Epithelial cell of prostate (primary cell): ENCODE results near the gene EFCAB3.
"Not testable (repeated sequence)": the region's sequence is repeated elsewhere in the genome, so short reads cannot be mapped to it uniquely, and the experiment has no call there.

ENCODE experiments used
- DNase-seq: peaks from one replicate; pipeline ENCODE4 v3.0.0-alpha.2; 2011; ENCODE audit warnings: low read depth, low spot score
- H3K27ac ChIP-seq: fragments of 450-650 bp; 2 replicates; pipeline ENCODE4 v1.5.1; 2017; ENCODE audit warnings: mild to moderate bottlenecking

The EFCAB3 gene

DNA sequence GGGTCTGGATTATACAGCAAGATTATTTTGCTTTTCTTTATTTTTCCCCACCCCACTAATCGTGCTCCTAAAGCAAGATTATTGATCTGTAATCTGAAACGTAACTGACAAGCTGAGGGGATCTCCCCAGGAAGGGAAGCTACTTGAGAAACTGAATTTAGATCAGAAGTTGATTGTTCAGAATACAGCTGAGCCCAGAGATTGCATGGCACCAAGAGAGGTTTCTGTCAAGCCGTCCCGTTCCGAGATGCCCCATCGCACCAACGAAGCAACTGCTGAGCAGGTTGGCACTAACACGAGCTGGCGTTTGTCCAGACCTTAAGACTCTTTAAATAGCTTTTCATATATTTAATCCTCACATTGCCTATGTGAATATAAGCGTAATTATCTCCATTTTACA is 78.1 kb downstream of the EFCAB3 start:
- H3K27ac ChIP-seq, DNase-seq: not testable (repeated sequence)

DNA sequence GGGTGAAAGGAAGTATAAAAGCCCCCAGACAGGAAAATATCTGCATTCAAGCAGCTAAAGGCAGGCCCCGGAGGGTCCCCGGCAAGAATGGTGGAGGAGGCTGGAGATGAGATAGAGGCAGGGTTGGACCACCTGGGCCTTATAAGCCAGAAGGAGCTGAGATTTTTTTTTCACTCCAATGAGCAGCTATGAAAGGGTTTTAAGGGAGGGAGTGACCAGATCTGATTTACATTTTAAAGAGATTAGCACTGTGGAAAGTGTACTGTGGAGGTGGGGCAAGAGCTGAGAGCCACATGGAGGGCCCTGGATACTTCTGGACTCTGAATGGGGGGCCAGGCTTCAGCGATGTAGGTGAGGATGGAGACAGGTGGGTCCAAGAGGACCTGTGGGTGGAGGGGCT is 84.1 kb downstream of the EFCAB3 start:
- DNase-seq, H3K27ac ChIP-seq: not testable (repeated sequence)

DNA sequence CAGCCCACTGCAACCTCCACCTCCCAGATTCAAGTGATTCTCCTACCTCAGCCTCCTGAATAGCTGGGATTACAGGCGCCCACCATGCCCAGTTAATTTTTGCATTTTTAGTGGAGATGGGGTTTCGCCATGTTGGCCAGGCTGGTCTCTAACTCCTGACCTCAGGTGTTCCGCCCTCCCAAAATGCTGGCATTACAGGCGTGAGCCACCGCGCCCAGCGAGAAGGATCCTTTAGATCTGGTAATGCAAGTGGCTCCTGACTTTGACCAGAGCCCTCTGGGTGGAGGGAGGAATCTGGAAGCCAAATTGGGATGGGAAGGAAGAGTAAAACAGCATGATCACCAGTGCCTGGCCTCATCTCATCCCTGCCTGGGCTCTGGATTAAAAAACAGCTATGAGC is 84.9 kb downstream of the EFCAB3 start:
- not testable (repeated sequence) for DNase-seq, H3K27ac ChIP-seq
